PC-3 (cell line): ENCODE data around the gene MTCL1.

Source experiments
- EZH2 ChIP-seq: fragments of 300-600 bp; sonication (generic); IDR thresholded peaks from one replicate; pipeline ENCODE4 v1.6.1; 2017; ENCODE audit warnings: antibody characterized with exemption, mild to moderate bottlenecking, low read length; ENCODE audit not compliant: unreplicated experiment
- TF ChIP-seq, protein P1 (sequence below): fragments of 300-600 bp; sonication (generic); conservative IDR thresholded peaks from 2 replicates; pipeline ENCODE4 v1.5.1; 2017; ENCODE audit warnings: antibody characterized with exemption, low read depth, mild to moderate bottlenecking, low read length

DNA sequence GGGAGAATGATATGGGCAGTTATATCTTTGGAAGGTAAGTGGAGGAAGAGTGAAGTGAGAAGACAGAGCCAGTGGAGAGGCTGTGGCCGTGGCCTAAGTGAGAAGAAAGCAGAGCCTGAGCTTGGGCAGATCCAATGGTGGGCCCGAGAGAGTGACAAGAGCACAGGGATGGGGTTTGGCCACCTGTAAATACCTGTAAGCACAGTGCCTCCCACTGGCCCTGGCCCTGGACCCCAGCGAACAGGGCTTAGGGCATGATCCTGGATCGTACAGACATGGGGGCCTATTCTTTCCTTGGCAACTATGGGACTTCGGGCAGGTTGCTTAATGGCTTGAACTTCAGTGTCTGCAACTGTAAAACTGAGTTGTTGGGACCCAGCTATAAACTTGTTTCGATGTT, 44.1 kb downstream of the MTCL1 start:
- TF ChIP-seq, protein P1, sequence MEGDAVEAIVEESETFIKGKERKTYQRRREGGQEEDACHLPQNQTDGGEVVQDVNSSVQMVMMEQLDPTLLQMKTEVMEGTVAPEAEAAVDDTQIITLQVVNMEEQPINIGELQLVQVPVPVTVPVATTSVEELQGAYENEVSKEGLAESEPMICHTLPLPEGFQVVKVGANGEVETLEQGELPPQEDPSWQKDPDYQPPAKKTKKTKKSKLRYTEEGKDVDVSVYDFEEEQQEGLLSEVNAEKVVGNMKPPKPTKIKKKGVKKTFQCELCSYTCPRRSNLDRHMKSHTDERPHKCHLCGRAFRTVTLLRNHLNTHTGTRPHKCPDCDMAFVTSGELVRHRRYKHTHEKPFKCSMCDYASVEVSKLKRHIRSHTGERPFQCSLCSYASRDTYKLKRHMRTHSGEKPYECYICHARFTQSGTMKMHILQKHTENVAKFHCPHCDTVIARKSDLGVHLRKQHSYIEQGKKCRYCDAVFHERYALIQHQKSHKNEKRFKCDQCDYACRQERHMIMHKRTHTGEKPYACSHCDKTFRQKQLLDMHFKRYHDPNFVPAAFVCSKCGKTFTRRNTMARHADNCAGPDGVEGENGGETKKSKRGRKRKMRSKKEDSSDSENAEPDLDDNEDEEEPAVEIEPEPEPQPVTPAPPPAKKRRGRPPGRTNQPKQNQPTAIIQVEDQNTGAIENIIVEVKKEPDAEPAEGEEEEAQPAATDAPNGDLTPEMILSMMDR = no peak
- no peak for TF ChIP-seq EZH2
